ENCODE results near the gene GRPEL1. TPM values are rescaled to one million over a fixed set of nuclear protein-coding genes. Genes with fewer than 3 reads are reported as not detected.

Gene GRPEL1
- polyA plus RNA-seq, 1 of the 3 experiments (the other 2 are of a cell fraction), result 29.8 TPM

DNA sequence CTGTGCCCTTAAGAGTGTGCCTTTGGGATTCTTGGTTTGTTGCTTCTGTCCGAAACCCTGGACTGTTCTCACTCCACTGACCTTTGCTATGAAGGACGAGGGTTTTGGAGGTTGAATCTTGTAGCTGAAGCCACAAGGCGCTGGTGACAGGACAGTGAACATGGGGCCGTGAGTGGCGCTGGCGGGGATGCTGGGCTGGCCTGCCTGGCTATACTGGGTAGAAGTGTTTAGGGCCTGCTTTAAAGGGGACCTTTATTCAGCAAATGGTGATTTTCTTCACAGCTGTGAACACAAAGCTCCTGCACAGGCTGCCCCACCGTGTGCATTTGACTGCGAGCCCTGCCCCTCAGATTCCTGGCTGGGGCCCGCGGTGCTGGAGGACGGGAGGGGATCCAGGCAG is 51.8 kb downstream of the GRPEL1 start:
- Histone ChIP-seq H3K27me3 (ENCODE audit: insufficient read depth) (no peaks in the 10 kb centered on the region), H3K9ac (no peak overlapping the region), H3K36me3 (replicated peaks in 1 of 2; ENCODE audit: control insufficient read depth in 1 of 2, insufficient read depth in 2 of 2, low read length in 1 of 2) (peaks cover 33 to 51% of the 10 kb centered on the region in 2 experiments), H3K9me3 (no peaks in the 10 kb centered on the region), H2AFZ (ENCODE audit: low read depth) (no peak overlapping the region), H3K9me2 (no peaks in the 10 kb centered on the region), H3K4me1 (ENCODE audit: control insufficient read depth in 1 of 2, insufficient read depth in 2 of 2, low read depth in 1 of 2, low read length in 1 of 2) (peaks cover 0 to 5% of the 10 kb centered on the region in 2 experiments; a peak in 1 of 4 replicates), H3F3A (replicated peaks; ENCODE audit: insufficient read depth) (no peaks in the 10 kb centered on the region), H3K4me3 (ENCODE audit: low read depth in 2 of 2, low read length in 1 of 2) (no peak overlapping the region), H3K79me2 (ENCODE audit: insufficient read depth) (no peaks in the 10 kb centered on the region), H3K27ac (ENCODE audit: low read depth in 2 of 2, low read length in 1 of 2) (no peak overlapping the region), H3K4me2 (no peak overlapping the region), H4K20me1 (ENCODE audit: insufficient read depth) (no peaks in the 10 kb centered on the region)
- POLR2A ChIA-PET, result no interaction called here
- no peak for TF ChIP-seq SMC3 (IDR thresholded peaks at IDR 0.05; ENCODE audit: low read depth, low read length)
- TF ChIP-seq NRF1 (IDR thresholded peaks at IDR 0.05; ENCODE audit: low read depth, low read length), result no peak
- TF ChIP-seq, protein P1, sequence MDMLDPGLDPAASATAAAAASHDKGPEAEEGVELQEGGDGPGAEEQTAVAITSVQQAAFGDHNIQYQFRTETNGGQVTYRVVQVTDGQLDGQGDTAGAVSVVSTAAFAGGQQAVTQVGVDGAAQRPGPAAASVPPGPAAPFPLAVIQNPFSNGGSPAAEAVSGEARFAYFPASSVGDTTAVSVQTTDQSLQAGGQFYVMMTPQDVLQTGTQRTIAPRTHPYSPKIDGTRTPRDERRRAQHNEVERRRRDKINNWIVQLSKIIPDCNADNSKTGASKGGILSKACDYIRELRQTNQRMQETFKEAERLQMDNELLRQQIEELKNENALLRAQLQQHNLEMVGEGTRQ (IDR thresholded peaks at IDR 0.05; ENCODE audit: borderline replicate concordance, low read depth, low read length), result no peak
- TF ChIP-seq ZBTB33 (IDR thresholded peaks at IDR 0.05; ENCODE audit: borderline replicate concordance, low read depth), result no peak
- no peak for TF ChIP-seq FOXM1 (IDR thresholded peaks at IDR 0.05; ENCODE audit: low read depth)
- TF ChIP-seq PBX3 (IDR thresholded peaks at IDR 0.05), result no peak
- no peak for TF ChIP-seq TEAD4 (IDR thresholded peaks at IDR 0.05; ENCODE audit: borderline replicate concordance, insufficient read depth)
- no peak for TF ChIP-seq FOXJ3 (CRISPR knock-in tag; IDR thresholded peaks at IDR 0.05)
- TF ChIP-seq GABPA (IDR thresholded peaks at IDR 0.05; ENCODE audit: low read depth), result no peak
- TF ChIP-seq GATA2 (CRISPR knock-in tag; IDR thresholded peaks at IDR 0.05), result no peak
- no peak for TF ChIP-seq CHD2 (IDR thresholded peaks at IDR 0.05; ENCODE audit: low read length, partially characterized antibody)
- no peak for TF ChIP-seq MEF2A (IDR thresholded peaks at IDR 0.05; ENCODE audit: borderline replicate concordance, low read depth)
- no peak for TF ChIP-seq TAF1 (IDR thresholded peaks at IDR 0.05; ENCODE audit: borderline replicate concordance, low read depth, low read length)
- TF ChIP-seq POLR2AphosphoS5 (IDR thresholded peaks at IDR 0.05; ENCODE audit: low read depth, low read length), result no peak
- TF ChIP-seq ELF1 (IDR thresholded peaks at IDR 0.05), result no peak
- TF ChIP-seq, protein P2, sequence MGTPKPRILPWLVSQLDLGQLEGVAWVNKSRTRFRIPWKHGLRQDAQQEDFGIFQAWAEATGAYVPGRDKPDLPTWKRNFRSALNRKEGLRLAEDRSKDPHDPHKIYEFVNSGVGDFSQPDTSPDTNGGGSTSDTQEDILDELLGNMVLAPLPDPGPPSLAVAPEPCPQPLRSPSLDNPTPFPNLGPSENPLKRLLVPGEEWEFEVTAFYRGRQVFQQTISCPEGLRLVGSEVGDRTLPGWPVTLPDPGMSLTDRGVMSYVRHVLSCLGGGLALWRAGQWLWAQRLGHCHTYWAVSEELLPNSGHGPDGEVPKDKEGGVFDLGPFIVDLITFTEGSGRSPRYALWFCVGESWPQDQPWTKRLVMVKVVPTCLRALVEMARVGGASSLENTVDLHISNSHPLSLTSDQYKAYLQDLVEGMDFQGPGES (IDR thresholded peaks at IDR 0.05; ENCODE audit: low read depth, low read length), result no peak
- TF ChIP-seq FOSL2 (IDR thresholded peaks at IDR 0.05; ENCODE audit: borderline replicate concordance, low read depth), result no peak
- CTCF ChIA-PET, result no interaction called here
- DNase-seq, result no peak
- 80% methylated on average over 11 of the region's 11 CpGs for WGBS (ENCODE audit: low lambda C conversion rate)

Measured in SK-N-SH (cell line).